ENCODE measurements around the gene BATF. TPM values are rescaled to one million over a fixed set of nuclear protein-coding genes. Genes with fewer than 3 reads are reported as not detected.

Gene BATF
- total and polyA plus RNA-seq, 2 of the 8 experiments (the other 6 are each of a cell fraction or from before 2014, with no cell fraction given): not detected

DNA sequence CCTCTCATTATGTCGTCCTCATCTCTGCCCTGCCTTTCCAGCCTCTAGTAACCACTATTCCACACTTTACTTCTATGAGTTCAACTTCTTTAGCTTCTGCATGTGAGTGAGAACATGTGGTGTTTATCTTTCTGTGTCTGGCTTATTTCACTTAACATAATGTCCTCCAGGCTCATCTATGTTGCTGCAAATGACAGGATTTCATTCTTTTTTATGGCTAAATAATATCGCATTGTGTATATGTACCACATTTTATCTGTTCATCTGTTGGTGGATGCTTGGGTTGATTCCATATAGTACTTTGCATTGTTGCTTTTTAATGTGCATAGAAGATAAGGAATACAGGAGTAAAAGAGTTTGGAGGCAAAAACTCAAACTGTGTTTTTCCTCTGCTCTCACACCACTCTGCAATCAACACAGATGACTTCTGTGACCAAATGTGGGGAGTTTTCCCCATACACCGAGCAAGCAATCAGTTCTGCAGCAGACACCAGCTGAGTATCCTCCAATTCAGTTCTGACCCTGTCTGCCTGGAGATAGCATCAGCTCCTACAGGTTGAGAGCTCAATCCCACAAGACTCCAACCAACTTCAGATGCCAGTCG lies 31.6 kb downstream of the BATF start (continued):
- TF ChIP-seq, protein P1, sequence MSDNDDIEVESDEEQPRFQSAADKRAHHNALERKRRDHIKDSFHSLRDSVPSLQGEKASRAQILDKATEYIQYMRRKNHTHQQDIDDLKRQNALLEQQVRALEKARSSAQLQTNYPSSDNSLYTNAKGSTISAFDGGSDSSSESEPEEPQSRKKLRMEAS (IDR thresholded peaks at IDR 0.05): no peak
- no peak for TF ChIP-seq SP1 (IDR thresholded peaks at IDR 0.05; ENCODE audit: low read depth, low read length)
- no peak for TF ChIP-seq MAFK (IDR thresholded peaks at IDR 0.05; ENCODE audit: low read depth, low read length)

Measured in H1 (cell line).